ENCODE data around the gene APOL1. TPM values are rescaled to one million over a fixed set of nuclear protein-coding genes. Genes with fewer than 3 reads are reported as not detected.

The APOL1 gene
- total and polyA plus RNA-seq, 4 donors: 7.7 to 129 (median 59.5) TPM

DNA sequence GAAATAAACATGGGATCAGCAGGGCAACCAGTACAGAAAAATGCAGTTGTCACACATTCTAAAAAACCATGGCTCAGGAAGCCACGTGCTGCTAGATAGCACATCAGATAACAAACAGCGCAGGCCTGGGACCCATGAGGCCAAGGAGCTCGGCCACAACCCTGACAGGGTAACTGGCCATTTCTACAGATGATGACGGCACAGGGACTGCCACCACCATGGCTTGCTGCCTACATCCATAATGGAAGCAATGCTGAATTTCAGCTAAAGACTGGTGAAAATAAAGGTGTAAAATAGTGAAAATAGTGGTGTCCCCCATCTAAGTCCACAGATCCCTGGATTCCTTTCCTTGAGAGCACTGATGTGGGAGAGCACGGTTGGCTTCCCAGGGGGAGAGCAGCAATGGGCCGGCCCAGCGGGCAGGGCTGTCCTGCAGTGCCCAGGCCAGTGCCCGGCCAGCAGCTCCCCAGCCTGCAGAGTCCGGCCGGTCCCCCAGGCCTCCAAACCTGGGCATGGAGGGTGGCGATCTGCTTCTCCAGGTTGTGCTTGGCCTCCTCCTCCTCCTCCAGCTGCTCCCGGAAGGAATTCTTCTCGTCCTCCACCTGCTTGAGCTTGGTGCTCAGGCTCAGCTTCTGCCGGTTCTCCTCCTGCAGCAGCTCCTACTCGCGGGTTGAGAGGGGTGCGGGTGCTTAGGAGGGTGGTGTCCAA, 40.0 kb downstream of the APOL1 start:
- H3K4me3 ChIP-seq (ENCODE audit: low read depth in 1 of 3, low read length in 3 of 3): no peak overlapping the region
- H3K9me3 ChIP-seq (ENCODE audit: control insufficient read depth in 4 of 4, low read length in 3 of 4): no peaks in the 10 kb centered on the region
- TF ChIP-seq EGR1 (IDR thresholded peaks at IDR 0.05; ENCODE audit: low read depth in 2 of 2) (no peak), NR2F2 (IDR thresholded peaks at IDR 0.05) (no peak), RAD21 (IDR thresholded peaks at IDR 0.05) (no peak), SP1 (IDR thresholded peaks at IDR 0.05) (no peak), JUND (IDR thresholded peaks at IDR 0.05) (no peak), GABPA (IDR thresholded peaks at IDR 0.05 in 1 of 2, conservative IDR thresholded peaks at IDR 0.05 in 1 of 2) (no peak)
- TF ChIP-seq, protein P1, sequence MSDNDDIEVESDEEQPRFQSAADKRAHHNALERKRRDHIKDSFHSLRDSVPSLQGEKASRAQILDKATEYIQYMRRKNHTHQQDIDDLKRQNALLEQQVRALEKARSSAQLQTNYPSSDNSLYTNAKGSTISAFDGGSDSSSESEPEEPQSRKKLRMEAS (IDR thresholded peaks at IDR 0.05): no peak
- TF ChIP-seq, protein P2, sequence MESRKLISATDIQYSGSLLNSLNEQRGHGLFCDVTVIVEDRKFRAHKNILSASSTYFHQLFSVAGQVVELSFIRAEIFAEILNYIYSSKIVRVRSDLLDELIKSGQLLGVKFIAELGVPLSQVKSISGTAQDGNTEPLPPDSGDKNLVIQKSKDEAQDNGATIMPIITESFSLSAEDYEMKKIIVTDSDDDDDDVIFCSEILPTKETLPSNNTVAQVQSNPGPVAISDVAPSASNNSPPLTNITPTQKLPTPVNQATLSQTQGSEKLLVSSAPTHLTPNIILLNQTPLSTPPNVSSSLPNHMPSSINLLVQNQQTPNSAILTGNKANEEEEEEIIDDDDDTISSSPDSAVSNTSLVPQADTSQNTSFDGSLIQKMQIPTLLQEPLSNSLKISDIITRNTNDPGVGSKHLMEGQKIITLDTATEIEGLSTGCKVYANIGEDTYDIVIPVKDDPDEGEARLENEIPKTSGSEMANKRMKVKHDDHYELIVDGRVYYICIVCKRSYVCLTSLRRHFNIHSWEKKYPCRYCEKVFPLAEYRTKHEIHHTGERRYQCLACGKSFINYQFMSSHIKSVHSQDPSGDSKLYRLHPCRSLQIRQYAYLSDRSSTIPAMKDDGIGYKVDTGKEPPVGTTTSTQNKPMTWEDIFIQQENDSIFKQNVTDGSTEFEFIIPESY (IDR thresholded peaks at IDR 0.05): no peak
- 96% methylated on average over 17 of the region's 17 CpGs for WGBS
- H3K27me3 ChIP-seq (ENCODE audit: control insufficient read depth in 4 of 4, insufficient read depth in 4 of 4, low read length in 3 of 4): no peaks in the 10 kb centered on the region
- DNase-seq (ENCODE audit: low spot score): no peak
- peaks cover 47 to 84% (median 69%) of the 10 kb centered on the region in 4 donors for H3K36me3 ChIP-seq (ENCODE audit: control insufficient read depth in 4 of 4, insufficient read depth in 3 of 4, low read depth in 1 of 4, low read length in 3 of 4)
- H3K27ac ChIP-seq (ENCODE audit: low read depth in 1 of 2, low read length in 2 of 2): no peak overlapping the region
- peaks cover 0 to under 1% (median 0%) of the 10 kb centered on the region in 4 donors for H3K4me1 ChIP-seq (ENCODE audit: control insufficient read depth in 4 of 4, insufficient read depth in 4 of 4, low read length in 3 of 4)
- H3K9ac ChIP-seq (ENCODE audit: low read depth in 1 of 2, low read length in 2 of 2): no peak overlapping the region

DNA sequence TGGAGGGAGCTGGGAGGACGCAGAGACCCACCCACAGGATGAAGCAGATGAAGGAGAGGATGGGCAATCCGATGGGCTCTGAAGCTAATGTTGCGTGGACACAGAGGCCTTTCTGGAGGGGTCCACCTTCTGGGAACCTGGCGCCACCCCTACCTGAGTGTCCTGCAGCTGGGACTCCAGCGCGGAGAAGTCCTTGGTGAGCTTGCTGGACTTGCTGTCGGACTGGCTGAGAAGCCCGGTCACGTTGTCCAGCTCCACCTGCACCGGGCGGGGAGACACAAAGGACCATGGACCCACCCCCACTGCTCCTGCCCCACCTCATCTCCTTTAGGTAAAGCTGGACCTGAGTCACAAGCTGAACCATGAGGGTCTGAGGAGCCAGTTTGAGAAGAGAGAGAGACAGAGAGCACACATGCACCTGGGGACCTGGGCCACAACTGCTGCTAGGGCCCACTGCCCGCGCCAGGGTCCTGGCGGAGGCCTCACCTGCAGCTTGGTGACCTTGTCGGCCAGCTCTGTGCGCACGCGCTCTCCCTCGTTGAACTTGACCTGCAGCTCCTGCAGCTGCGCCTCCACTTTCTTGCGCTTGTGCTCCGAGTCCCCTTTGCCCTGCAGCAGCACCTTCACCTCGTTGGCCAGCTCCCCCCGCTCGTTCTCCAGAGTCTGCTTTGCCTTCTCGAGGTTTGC, 40.8 kb downstream of the APOL1 start:
- Histone ChIP-seq H3K27ac (ENCODE audit: low read depth in 1 of 2, low read length in 2 of 2) (no peak overlapping the region), H3K36me3 (ENCODE audit: control insufficient read depth in 4 of 4, insufficient read depth in 3 of 4, low read depth in 1 of 4, low read length in 3 of 4) (peaks cover 44 to 82% (median 73%) of the 10 kb centered on the region in 4 donors), H3K27me3 (ENCODE audit: control insufficient read depth in 4 of 4, insufficient read depth in 4 of 4, low read length in 3 of 4) (no peaks in the 10 kb centered on the region), H3K9me3 (ENCODE audit: control insufficient read depth in 4 of 4, low read length in 3 of 4) (no peaks in the 10 kb centered on the region), H3K4me1 (ENCODE audit: control insufficient read depth in 4 of 4, insufficient read depth in 4 of 4, low read length in 3 of 4) (peaks cover 0 to 8% (median 5%) of the 10 kb centered on the region in 4 donors), H3K9ac (ENCODE audit: low read depth in 1 of 2, low read length in 2 of 2) (no peak overlapping the region), H3K4me3 (ENCODE audit: low read depth in 1 of 3, low read length in 3 of 3) (no peak overlapping the region)
- no peak for TF ChIP-seq NR2F2 (IDR thresholded peaks at IDR 0.05)
- no peak for TF ChIP-seq JUND (IDR thresholded peaks at IDR 0.05)
- no peak for TF ChIP-seq YY1 (IDR thresholded peaks at IDR 0.05)
- 92% methylated on average over 26 of the region's 26 CpGs for WGBS
- DNase-seq (ENCODE audit: low spot score): no peak

DNA sequence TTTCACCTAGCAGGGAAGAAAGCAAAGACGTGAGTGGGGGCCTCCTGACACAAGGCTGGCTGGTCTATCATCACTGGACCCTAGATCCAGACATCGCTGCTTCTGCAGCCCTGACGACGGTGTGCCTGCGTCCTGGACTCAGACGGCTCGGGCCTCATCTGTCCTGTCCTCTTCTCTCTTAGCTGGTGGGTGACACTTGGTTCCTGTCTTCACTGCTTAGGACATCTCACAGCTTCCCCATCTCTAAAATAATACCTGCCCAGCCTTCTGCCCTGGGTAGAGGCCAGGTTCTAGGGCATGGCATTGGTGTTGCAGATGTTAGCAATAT, 41.3 kb downstream of the APOL1 start:
- Histone ChIP-seq H3K27me3 (ENCODE audit: control insufficient read depth in 4 of 4, insufficient read depth in 4 of 4, low read length in 3 of 4) (no peaks in the 10 kb centered on the region), H3K4me3 (ENCODE audit: low read depth in 1 of 3, low read length in 3 of 3) (no peak overlapping the region), H3K4me1 (ENCODE audit: control insufficient read depth in 4 of 4, insufficient read depth in 4 of 4, low read length in 3 of 4) (peaks cover 0 to 13% (median 10%) of the 10 kb centered on the region in 4 donors), H3K36me3 (ENCODE audit: control insufficient read depth in 4 of 4, insufficient read depth in 3 of 4, low read depth in 1 of 4, low read length in 3 of 4) (peaks cover 42 to 82% (median 70%) of the 10 kb centered on the region in 4 donors), H3K27ac (ENCODE audit: low read depth in 1 of 2, low read length in 2 of 2) (no peak overlapping the region), H3K9me3 (ENCODE audit: control insufficient read depth in 4 of 4, low read length in 3 of 4) (no peaks in the 10 kb centered on the region), H3K9ac (ENCODE audit: low read depth in 1 of 2, low read length in 2 of 2) (no peak overlapping the region)
- DNase-seq (ENCODE audit: low spot score): no peak
- TF ChIP-seq YY1 (IDR thresholded peaks at IDR 0.05): no peak
- 97% methylated on average over 7 of the region's 7 CpGs for WGBS

DNA sequence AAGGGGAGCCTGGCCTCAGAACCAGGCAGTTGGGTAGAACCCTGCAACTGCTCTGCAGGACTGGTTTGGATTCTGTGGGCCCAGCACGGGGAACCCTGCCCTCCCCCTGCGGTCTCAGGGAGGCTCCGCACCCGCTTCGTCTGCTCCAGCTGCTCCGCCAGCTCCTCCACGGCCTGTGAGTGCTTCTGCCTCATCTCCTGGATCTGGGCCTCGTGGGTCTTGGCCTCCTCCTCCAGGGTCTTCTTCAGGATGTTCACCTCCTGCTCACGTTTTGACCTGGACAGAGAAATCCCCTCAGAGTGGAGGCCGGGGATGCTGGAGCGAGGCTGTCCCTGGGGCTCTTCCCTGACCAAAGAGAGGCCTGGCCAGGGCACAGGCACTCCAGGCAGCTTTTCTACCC, 41.9 kb downstream of the APOL1 start:
- H3K4me3 ChIP-seq (ENCODE audit: low read depth in 1 of 3, low read length in 3 of 3): no peak overlapping the region
- H3K9me3 ChIP-seq (ENCODE audit: control insufficient read depth in 4 of 4, low read length in 3 of 4): no peaks in the 10 kb centered on the region
- H3K27me3 ChIP-seq (ENCODE audit: control insufficient read depth in 4 of 4, insufficient read depth in 4 of 4, low read length in 3 of 4): no peaks in the 10 kb centered on the region
- H3K4me1 ChIP-seq (ENCODE audit: control insufficient read depth in 4 of 4, insufficient read depth in 4 of 4, low read length in 3 of 4): peaks cover 0 to 17% (median 14%) of the 10 kb centered on the region in 4 donors
- no peak for DNase-seq (ENCODE audit: low spot score)
- no peak overlapping the region for H3K27ac ChIP-seq (ENCODE audit: low read depth in 1 of 2, low read length in 2 of 2)
- H3K36me3 ChIP-seq (ENCODE audit: control insufficient read depth in 4 of 4, insufficient read depth in 3 of 4, low read depth in 1 of 4, low read length in 3 of 4): peaks cover 44 to 82% (median 67%) of the 10 kb centered on the region in 4 donors
- H3K9ac ChIP-seq (ENCODE audit: low read depth in 1 of 2, low read length in 2 of 2): no peak overlapping the region
- WGBS: 96% methylated on average over 11 of the region's 11 CpGs
- TF ChIP-seq YY1 (IDR thresholded peaks at IDR 0.05) (no peak), EGR1 (IDR thresholded peaks at IDR 0.05; ENCODE audit: low read depth in 2 of 2) (no peak), HNF4G (IDR thresholded peaks at IDR 0.05) (no peak), RAD21 (IDR thresholded peaks at IDR 0.05) (no peak), FOXA2 (IDR thresholded peaks at IDR 0.05) (no peak), NR2F2 (IDR thresholded peaks at IDR 0.05) (no peak)
- TF ChIP-seq, protein P1 (IDR thresholded peaks at IDR 0.05): no peak
- TF ChIP-seq, protein P2 (IDR thresholded peaks at IDR 0.05): no peak
- TF ChIP-seq, protein P3, sequence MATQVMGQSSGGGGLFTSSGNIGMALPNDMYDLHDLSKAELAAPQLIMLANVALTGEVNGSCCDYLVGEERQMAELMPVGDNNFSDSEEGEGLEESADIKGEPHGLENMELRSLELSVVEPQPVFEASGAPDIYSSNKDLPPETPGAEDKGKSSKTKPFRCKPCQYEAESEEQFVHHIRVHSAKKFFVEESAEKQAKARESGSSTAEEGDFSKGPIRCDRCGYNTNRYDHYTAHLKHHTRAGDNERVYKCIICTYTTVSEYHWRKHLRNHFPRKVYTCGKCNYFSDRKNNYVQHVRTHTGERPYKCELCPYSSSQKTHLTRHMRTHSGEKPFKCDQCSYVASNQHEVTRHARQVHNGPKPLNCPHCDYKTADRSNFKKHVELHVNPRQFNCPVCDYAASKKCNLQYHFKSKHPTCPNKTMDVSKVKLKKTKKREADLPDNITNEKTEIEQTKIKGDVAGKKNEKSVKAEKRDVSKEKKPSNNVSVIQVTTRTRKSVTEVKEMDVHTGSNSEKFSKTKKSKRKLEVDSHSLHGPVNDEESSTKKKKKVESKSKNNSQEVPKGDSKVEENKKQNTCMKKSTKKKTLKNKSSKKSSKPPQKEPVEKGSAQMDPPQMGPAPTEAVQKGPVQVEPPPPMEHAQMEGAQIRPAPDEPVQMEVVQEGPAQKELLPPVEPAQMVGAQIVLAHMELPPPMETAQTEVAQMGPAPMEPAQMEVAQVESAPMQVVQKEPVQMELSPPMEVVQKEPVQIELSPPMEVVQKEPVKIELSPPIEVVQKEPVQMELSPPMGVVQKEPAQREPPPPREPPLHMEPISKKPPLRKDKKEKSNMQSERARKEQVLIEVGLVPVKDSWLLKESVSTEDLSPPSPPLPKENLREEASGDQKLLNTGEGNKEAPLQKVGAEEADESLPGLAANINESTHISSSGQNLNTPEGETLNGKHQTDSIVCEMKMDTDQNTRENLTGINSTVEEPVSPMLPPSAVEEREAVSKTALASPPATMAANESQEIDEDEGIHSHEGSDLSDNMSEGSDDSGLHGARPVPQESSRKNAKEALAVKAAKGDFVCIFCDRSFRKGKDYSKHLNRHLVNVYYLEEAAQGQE (IDR thresholded peaks at IDR 0.05): no peak
